GM18951 (cell line): ENCODE results near the gene OR51G2.

Source experiments
- POLR2A ChIP-seq: IDR thresholded peaks from 4 replicates; pipeline ENCODE4 v1.6.1; 2011; ENCODE audit warnings: mild to moderate bottlenecking; ENCODE audit not compliant: insufficient read length, insufficient read depth; ENCODE audit errors: extremely low read depth
- in situ Hi-C: fragments of 300-500 bp; cut with MboI; formaldehyde crosslinking; loops from one replicate; pipeline ENCODE4 v1.12.0; 2022; ENCODE audit warnings: low sequenced_read_pairs, mixed read lengths, inconsistent platforms; ENCODE audit not compliant: unreplicated experiment

OR51G2 gene

DNA sequence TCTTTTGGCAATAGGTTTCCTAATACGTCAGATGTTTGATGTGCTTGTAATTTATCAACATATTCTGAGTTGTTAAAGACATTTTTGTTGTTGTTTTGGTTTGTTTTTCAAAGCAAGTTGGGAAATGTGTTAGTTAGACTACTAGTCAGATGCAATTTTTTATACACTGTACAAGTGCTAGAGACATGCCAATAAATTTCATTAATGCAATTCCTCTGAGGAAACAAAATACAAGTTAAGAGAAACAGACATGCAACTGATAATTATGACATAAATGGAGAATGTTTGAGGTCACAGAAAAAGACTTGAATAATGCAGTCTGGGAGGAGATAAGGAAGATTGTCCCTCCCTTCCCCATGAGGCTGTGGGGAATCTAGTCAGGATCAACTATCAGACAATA is 31.6 kb downstream of the OR51G2 start:
- no peak for TF ChIP-seq POLR2A

DNA sequence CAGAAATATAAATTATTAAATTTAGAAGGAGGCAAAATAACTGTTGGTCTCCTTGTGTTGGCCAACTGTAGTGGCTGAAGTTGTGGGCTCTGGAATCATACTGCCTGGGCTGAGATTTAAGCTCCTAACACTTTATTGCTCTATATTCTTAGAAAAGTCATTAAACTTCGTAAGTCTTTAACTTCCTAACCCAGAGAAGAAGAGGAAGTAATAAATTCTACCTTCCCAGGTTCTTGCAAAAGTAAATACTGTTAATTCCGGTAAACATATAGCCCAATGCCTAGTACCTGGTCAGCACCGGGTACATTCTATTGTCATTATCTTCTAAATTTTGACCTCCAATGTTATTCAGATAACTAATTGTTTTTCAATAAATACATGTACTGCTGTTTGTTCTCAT is 33.0 kb downstream of the OR51G2 start:
- in situ Hi-C loops: no loop called here

More for the DNA sequence above, 31.6 kb downstream of the OR51G2 start:
- in situ Hi-C loops: no loop called here

GRCh38 chr11:4884361-4884760 is 34.8 kb downstream of the OR51G2 start:
- in situ Hi-C loops: no loop called here
- TF ChIP-seq POLR2A: no peak

More for the DNA sequence above, 33.0 kb downstream of the OR51G2 start:
- no peak for TF ChIP-seq POLR2A

GRCh38 chr11:4882543-4882942 is 36.6 kb downstream of the OR51G2 start:
- in situ Hi-C loops: no loop called here
- no peak for TF ChIP-seq POLR2A

DNA sequence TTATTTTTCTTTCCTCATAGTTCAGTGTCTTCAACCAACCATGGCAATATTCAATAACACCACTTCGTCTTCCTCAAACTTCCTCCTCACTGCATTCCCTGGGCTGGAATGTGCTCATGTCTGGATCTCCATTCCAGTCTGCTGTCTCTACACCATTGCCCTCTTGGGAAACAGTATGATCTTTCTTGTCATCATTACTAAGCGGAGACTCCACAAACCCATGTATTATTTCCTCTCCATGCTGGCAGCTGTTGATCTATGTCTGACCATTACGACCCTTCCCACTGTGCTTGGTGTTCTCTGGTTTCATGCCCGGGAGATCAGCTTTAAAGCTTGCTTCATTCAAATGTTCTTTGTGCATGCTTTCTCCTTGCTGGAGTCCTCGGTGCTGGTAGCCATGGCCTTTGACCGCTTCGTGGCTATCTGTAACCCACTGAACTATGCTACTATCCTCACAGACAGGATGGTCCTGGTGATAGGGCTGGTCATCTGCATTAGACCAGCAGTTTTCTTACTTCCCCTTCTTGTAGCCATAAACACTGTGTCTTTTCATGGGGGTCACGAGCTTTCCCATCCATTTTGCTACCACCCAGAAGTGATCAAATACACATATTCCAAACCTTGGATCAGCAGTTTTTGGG is 37.2 kb downstream of the OR51G2 start, which contains the start of gene OR51T1:
Gene OR51T1 (plus strand): TSS at position 41 of the 641 bp plus-strand sequence. CDS start 0 bp downstream, at position 41.
- in situ Hi-C loops: no loop called here
- TF ChIP-seq POLR2A: no peak

DNA sequence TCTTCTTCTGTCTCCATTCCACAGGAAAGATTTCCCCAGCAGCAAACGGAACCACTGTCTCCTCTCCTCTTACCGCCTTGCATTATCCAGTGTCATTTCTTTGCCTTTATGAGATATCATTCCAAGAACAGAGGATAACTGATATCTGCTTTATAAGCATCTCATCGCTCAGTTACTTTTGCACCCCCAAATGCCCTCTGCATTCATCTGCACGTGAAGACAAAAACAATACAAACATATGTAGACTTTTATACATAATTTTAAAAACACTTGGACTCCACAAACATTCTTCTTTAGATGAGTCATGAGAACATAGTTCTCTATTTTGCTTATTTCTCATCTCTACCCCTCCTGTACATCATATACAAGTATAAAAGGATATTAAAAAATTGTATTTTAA is 38.0 kb downstream of the OR51G2 start:
- no peak for TF ChIP-seq POLR2A
- in situ Hi-C loops: no loop called here

DNA sequence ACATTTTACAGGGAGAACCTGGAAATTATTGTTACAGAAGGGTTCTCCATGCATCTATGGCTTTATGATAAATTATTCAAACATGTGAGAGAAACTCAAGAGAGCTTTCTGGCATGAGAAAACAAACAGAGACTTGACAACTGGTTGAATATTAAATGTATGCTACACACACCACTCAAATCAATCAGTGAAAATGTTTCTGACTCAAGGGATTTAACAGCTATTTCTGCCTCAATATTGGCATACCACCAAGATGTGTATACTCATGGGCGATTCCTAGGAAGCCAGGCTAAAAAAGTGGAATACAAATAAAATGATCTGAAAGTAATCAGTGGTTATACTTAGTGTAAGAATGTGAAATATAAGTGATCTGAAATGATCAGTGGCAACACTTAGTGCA is 53.3 kb downstream of the OR51G2 start:
- in situ Hi-C loops: no loop called here
- no peak for TF ChIP-seq POLR2A

- in situ Hi-C loops: no loop called here
- TF ChIP-seq POLR2A: no peak
These were observed 55.3 kb downstream of the OR51G2 start for GRCh38 chr11:4863876-4864275.
